ENCODE results near the gene TMEM256.

Gene TMEM256

GRCh38 chr17:7428557-7428956 is 24.7 kb upstream of the TMEM256 start, which contains the start of gene SPEM3:
Gene SPEM3 (plus strand): TSS chr17:7428857. CDS start chr17:7428903, 46 bp downstream.
- H3K36me3 ChIP-seq (ENCODE audit: control insufficient read depth in 2 of 2, insufficient read depth in 2 of 2, low read length in 2 of 2), result no peaks in the 10 kb centered on the region
- peaks cover 5 to 9% of the 10 kb centered on the region in 2 donors for H3K27me3 ChIP-seq (ENCODE audit: control insufficient read depth in 1 of 2, insufficient read depth in 2 of 2, low read length in 2 of 2)
- no peak within 1 kb of the TSS for H3K4me3 ChIP-seq (ENCODE audit: low read length in 2 of 2)
- H3K4me1 ChIP-seq (ENCODE audit: control insufficient read depth, insufficient read depth, low read length), result no peaks in the 10 kb centered on the region
- H3K9ac ChIP-seq (ENCODE audit: low read length in 2 of 2), result no peak within 1 kb of the TSS
- H3K27ac ChIP-seq (ENCODE audit: low read length), result no peak within 1 kb of the TSS
- no peaks in the 10 kb centered on the region for H3K9me3 ChIP-seq (ENCODE audit: control insufficient read depth in 2 of 2, low read length in 2 of 2)

GRCh38 chr17:7427549-7427948 is 23.7 kb upstream of the TMEM256 start:
- Histone ChIP-seq H3K27ac (ENCODE audit: low read length) (no peak overlapping the region), H3K9me3 (ENCODE audit: control insufficient read depth in 2 of 2, low read length in 2 of 2) (no peaks in the 10 kb centered on the region), H3K4me3 (ENCODE audit: low read length in 2 of 2) (no peak overlapping the region), H3K4me1 (ENCODE audit: control insufficient read depth, insufficient read depth, low read length) (no peaks in the 10 kb centered on the region), H3K27me3 (ENCODE audit: control insufficient read depth in 1 of 2, insufficient read depth in 2 of 2, low read length in 2 of 2) (peaks cover 4% of the 10 kb centered on the region in 2 donors), H3K9ac (ENCODE audit: low read length in 2 of 2) (no peak overlapping the region), H3K36me3 (ENCODE audit: control insufficient read depth in 2 of 2, insufficient read depth in 2 of 2, low read length in 2 of 2) (no peaks in the 10 kb centered on the region)

- no peak overlapping the region for H3K9ac ChIP-seq (ENCODE audit: low read length in 2 of 2)
- no peaks in the 10 kb centered on the region for H3K9me3 ChIP-seq (ENCODE audit: control insufficient read depth in 2 of 2, low read length in 2 of 2)
- no peaks in the 10 kb centered on the region for H3K4me1 ChIP-seq (ENCODE audit: control insufficient read depth, insufficient read depth, low read length)
- peaks cover 0 to under 1% of the 10 kb centered on the region in 2 donors for H3K27me3 ChIP-seq (ENCODE audit: control insufficient read depth in 1 of 2, insufficient read depth in 2 of 2, low read length in 2 of 2)
- H3K27ac ChIP-seq (ENCODE audit: low read length), result no peak overlapping the region
- no peak overlapping the region for H3K4me3 ChIP-seq (ENCODE audit: low read length in 2 of 2)
- no peaks in the 10 kb centered on the region for H3K36me3 ChIP-seq (ENCODE audit: control insufficient read depth in 2 of 2, insufficient read depth in 2 of 2, low read length in 2 of 2)
These were observed 23.1 kb upstream of the TMEM256 start for GRCh38 chr17:7426896-7427489.

GRCh38 chr17:7426203-7426863 is 22.4 kb upstream of the TMEM256 start:
- no peak overlapping the region for H3K4me3 ChIP-seq (ENCODE audit: low read length in 2 of 2)
- H3K36me3 ChIP-seq (ENCODE audit: control insufficient read depth in 2 of 2, insufficient read depth in 2 of 2, low read length in 2 of 2), result no peaks in the 10 kb centered on the region
- no peak overlapping the region for H3K9ac ChIP-seq (ENCODE audit: low read length in 2 of 2)
- no peaks in the 10 kb centered on the region for H3K4me1 ChIP-seq (ENCODE audit: control insufficient read depth, insufficient read depth, low read length)
- H3K27me3 ChIP-seq (ENCODE audit: control insufficient read depth in 1 of 2, insufficient read depth in 2 of 2, low read length in 2 of 2), result no peaks in the 10 kb centered on the region
- H3K9me3 ChIP-seq (ENCODE audit: control insufficient read depth in 2 of 2, low read length in 2 of 2), result no peaks in the 10 kb centered on the region
- no peak overlapping the region for H3K27ac ChIP-seq (ENCODE audit: low read length)

- Histone ChIP-seq H3K27me3 (ENCODE audit: control insufficient read depth in 1 of 2, insufficient read depth in 2 of 2, low read length in 2 of 2) (no peaks in the 10 kb centered on the region), H3K36me3 (ENCODE audit: control insufficient read depth in 2 of 2, insufficient read depth in 2 of 2, low read length in 2 of 2) (no peaks in the 10 kb centered on the region), H3K4me3 (ENCODE audit: low read length in 2 of 2) (no peak overlapping the region), H3K27ac (ENCODE audit: low read length) (no peak overlapping the region), H3K9me3 (ENCODE audit: control insufficient read depth in 2 of 2, low read length in 2 of 2) (no peaks in the 10 kb centered on the region), H3K9ac (ENCODE audit: low read length in 2 of 2) (no peak overlapping the region), H3K4me1 (ENCODE audit: control insufficient read depth, insufficient read depth, low read length) (no peaks in the 10 kb centered on the region)
These were observed 21.9 kb upstream of the TMEM256 start for GRCh38 chr17:7425756-7426155.

GRCh38 chr17:7425316-7425715 is 21.4 kb upstream of the TMEM256 start, which contains the start of gene SPEM2:
Gene SPEM2 (plus strand): TSS chr17:7425616. CDS start chr17:7425689, 73 bp downstream.
- no peak within 1 kb of the TSS for H3K27ac ChIP-seq (ENCODE audit: low read length)
- no peaks in the 10 kb centered on the region for H3K27me3 ChIP-seq (ENCODE audit: control insufficient read depth in 1 of 2, insufficient read depth in 2 of 2, low read length in 2 of 2)
- H3K36me3 ChIP-seq (ENCODE audit: control insufficient read depth in 2 of 2, insufficient read depth in 2 of 2, low read length in 2 of 2), result no peaks in the 10 kb centered on the region
- no peak within 1 kb of the TSS for H3K9ac ChIP-seq (ENCODE audit: low read length in 2 of 2)
- H3K4me1 ChIP-seq (ENCODE audit: control insufficient read depth, insufficient read depth, low read length), result no peaks in the 10 kb centered on the region
- H3K4me3 ChIP-seq (ENCODE audit: low read length in 2 of 2), result no peak within 1 kb of the TSS
- no peaks in the 10 kb centered on the region for H3K9me3 ChIP-seq (ENCODE audit: control insufficient read depth in 2 of 2, low read length in 2 of 2)

- H3K4me3 ChIP-seq (ENCODE audit: low read length in 2 of 2), result no peak overlapping the region
- no peak overlapping the region for H3K9ac ChIP-seq (ENCODE audit: low read length in 2 of 2)
- no peaks in the 10 kb centered on the region for H3K9me3 ChIP-seq (ENCODE audit: control insufficient read depth in 2 of 2, low read length in 2 of 2)
- H3K4me1 ChIP-seq (ENCODE audit: control insufficient read depth, insufficient read depth, low read length), result no peaks in the 10 kb centered on the region
- H3K36me3 ChIP-seq (ENCODE audit: control insufficient read depth in 2 of 2, insufficient read depth in 2 of 2, low read length in 2 of 2), result no peaks in the 10 kb centered on the region
- no peak overlapping the region for H3K27ac ChIP-seq (ENCODE audit: low read length)
- no peaks in the 10 kb centered on the region for H3K27me3 ChIP-seq (ENCODE audit: control insufficient read depth in 1 of 2, insufficient read depth in 2 of 2, low read length in 2 of 2)
These were observed 19.8 kb upstream of the TMEM256 start for GRCh38 chr17:7423679-7424078.

- Histone ChIP-seq H3K9ac (ENCODE audit: low read length in 2 of 2) (no peak overlapping the region), H3K4me1 (ENCODE audit: control insufficient read depth, insufficient read depth, low read length) (no peaks in the 10 kb centered on the region), H3K27ac (ENCODE audit: low read length) (no peak overlapping the region), H3K4me3 (ENCODE audit: low read length in 2 of 2) (no peak overlapping the region), H3K27me3 (ENCODE audit: control insufficient read depth in 1 of 2, insufficient read depth in 2 of 2, low read length in 2 of 2) (no peaks in the 10 kb centered on the region), H3K36me3 (ENCODE audit: control insufficient read depth in 2 of 2, insufficient read depth in 2 of 2, low read length in 2 of 2) (peaks cover 0 to 2% of the 10 kb centered on the region in 2 donors), H3K9me3 (ENCODE audit: control insufficient read depth in 2 of 2, low read length in 2 of 2) (no peaks in the 10 kb centered on the region)
These were observed 17.3 kb upstream of the TMEM256 start for GRCh38 chr17:7421186-7421585.

GRCh38 chr17:7419819-7420610 is 16.1 kb upstream of the TMEM256 start, which contains the start of gene SPEM1:
Gene SPEM1 (plus strand): TSS chr17:7420324. CDS start chr17:7420385, 61 bp downstream.
- H3K27ac ChIP-seq (ENCODE audit: low read length), result no peak within 1 kb of the TSS
- H3K27me3 ChIP-seq (ENCODE audit: control insufficient read depth in 1 of 2, insufficient read depth in 2 of 2, low read length in 2 of 2), result no peaks in the 10 kb centered on the region
- H3K4me3 ChIP-seq (ENCODE audit: low read length in 2 of 2), result no peak within 1 kb of the TSS
- H3K36me3 ChIP-seq (ENCODE audit: control insufficient read depth in 2 of 2, insufficient read depth in 2 of 2, low read length in 2 of 2), result peaks cover 5% of the 10 kb centered on the region in 2 donors
- H3K4me1 ChIP-seq (ENCODE audit: control insufficient read depth, insufficient read depth, low read length), result no peaks in the 10 kb centered on the region
- no peaks in the 10 kb centered on the region for H3K9me3 ChIP-seq (ENCODE audit: control insufficient read depth in 2 of 2, low read length in 2 of 2)
- H3K9ac ChIP-seq (ENCODE audit: low read length in 2 of 2), result no peak within 1 kb of the TSS

- Histone ChIP-seq H3K36me3 (ENCODE audit: control insufficient read depth in 2 of 2, insufficient read depth in 2 of 2, low read length in 2 of 2) (peaks cover 7 to 8% of the 10 kb centered on the region in 2 donors), H3K9ac (ENCODE audit: low read length in 2 of 2) (no peak overlapping the region), H3K4me3 (ENCODE audit: low read length in 2 of 2) (no peak overlapping the region), H3K9me3 (ENCODE audit: control insufficient read depth in 2 of 2, low read length in 2 of 2) (no peaks in the 10 kb centered on the region), H3K27ac (ENCODE audit: low read length) (no peak overlapping the region), H3K27me3 (ENCODE audit: control insufficient read depth in 1 of 2, insufficient read depth in 2 of 2, low read length in 2 of 2) (no peaks in the 10 kb centered on the region), H3K4me1 (ENCODE audit: control insufficient read depth, insufficient read depth, low read length) (no peaks in the 10 kb centered on the region)
These were observed 14.7 kb upstream of the TMEM256 start for GRCh38 chr17:7418472-7419152.

Measured in stomach smooth muscle (tissue), 2 donors.